ENCODE measurements around the gene MAP7. TPM values are rescaled to one million over a fixed set of nuclear protein-coding genes. Genes with fewer than 3 reads are reported as not detected.
"Not testable (repeated sequence)": the region's sequence is repeated elsewhere in the genome, so short reads cannot be mapped to it uniquely, and the experiment has no call there.

MAP7 gene
- total RNA-seq, 1 donor from 2014 or later: 1.3 TPM

DNA sequence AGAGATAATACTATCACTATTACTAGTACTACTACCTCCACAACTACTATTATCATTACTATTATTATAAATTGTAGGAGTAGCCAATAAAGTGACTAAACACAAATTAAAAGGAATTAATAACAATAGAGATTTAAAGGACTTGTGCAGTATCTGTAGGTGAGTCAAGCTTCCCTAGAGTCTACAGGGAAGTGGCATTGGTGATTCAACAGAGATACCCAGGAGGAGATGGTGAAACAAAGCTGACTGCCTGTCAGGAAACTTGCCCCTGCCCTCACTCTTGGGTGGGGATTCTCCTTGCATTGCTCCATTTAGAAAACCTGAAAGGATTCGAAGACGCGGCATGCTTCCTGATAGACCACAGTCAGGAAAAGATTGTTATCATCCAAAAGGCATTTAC is 237.2 kb downstream of the MAP7 start:
- no peaks in the 10 kb centered on the region for H3K36me3 Mint-ChIP-seq (ENCODE audit: low read depth)
- TF ChIP-seq, protein P1, sequence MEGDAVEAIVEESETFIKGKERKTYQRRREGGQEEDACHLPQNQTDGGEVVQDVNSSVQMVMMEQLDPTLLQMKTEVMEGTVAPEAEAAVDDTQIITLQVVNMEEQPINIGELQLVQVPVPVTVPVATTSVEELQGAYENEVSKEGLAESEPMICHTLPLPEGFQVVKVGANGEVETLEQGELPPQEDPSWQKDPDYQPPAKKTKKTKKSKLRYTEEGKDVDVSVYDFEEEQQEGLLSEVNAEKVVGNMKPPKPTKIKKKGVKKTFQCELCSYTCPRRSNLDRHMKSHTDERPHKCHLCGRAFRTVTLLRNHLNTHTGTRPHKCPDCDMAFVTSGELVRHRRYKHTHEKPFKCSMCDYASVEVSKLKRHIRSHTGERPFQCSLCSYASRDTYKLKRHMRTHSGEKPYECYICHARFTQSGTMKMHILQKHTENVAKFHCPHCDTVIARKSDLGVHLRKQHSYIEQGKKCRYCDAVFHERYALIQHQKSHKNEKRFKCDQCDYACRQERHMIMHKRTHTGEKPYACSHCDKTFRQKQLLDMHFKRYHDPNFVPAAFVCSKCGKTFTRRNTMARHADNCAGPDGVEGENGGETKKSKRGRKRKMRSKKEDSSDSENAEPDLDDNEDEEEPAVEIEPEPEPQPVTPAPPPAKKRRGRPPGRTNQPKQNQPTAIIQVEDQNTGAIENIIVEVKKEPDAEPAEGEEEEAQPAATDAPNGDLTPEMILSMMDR (conservative IDR thresholded peaks at IDR 0.05): no peak
- H3K27me3 Mint-ChIP-seq (ENCODE audit: low read depth): peaks cover 24% of the 10 kb centered on the region
- DNase-seq (ENCODE audit: low read depth, low spot score): no peak
- no peak overlapping the region for H3K27ac Mint-ChIP-seq (ENCODE audit: unreplicated experiment)
- no peak overlapping the region for H3K4me3 Mint-ChIP-seq
- H3K4me1 Mint-ChIP-seq: peaks cover under 1% of the 10 kb centered on the region
- no peaks in the 10 kb centered on the region for H3K9me3 Mint-ChIP-seq

GRCh38 chr6:136309729-136310311 is 240.4 kb downstream of the MAP7 start:
- TF ChIP-seq, protein P1 (conservative IDR thresholded peaks at IDR 0.05): no peak
- Mint-ChIP-seq H3K36me3 (ENCODE audit: low read depth) (no peaks in the 10 kb centered on the region), H3K4me1 (peaks cover 15% of the 10 kb centered on the region), H3K9me3 (no peaks in the 10 kb centered on the region), H3K27ac (ENCODE audit: unreplicated experiment) (no peak overlapping the region), H3K27me3 (ENCODE audit: low read depth) (peaks cover 20% of the 10 kb centered on the region), H3K4me3 (no peak overlapping the region)
- no peak for DNase-seq (ENCODE audit: low read depth, low spot score)

GRCh38 chr6:136309171-136309570 is 241.1 kb downstream of the MAP7 start:
- TF ChIP-seq, protein P1 (conservative IDR thresholded peaks at IDR 0.05): no peak
- Mint-ChIP-seq H3K4me3 (no peak overlapping the region), H3K27me3 (ENCODE audit: low read depth) (peaks cover 15% of the 10 kb centered on the region), H3K27ac (ENCODE audit: unreplicated experiment) (no peak overlapping the region), H3K4me1 (peaks cover 15% of the 10 kb centered on the region), H3K9me3 (no peaks in the 10 kb centered on the region), H3K36me3 (ENCODE audit: low read depth) (no peaks in the 10 kb centered on the region)
- no peak for DNase-seq (ENCODE audit: low read depth, low spot score)

GRCh38 chr6:136308469-136308868 is 241.8 kb downstream of the MAP7 start:
- not testable (repeated sequence) for H3K36me3 Mint-ChIP-seq (ENCODE audit: low read depth); H3K9me3 Mint-ChIP-seq; DNase-seq (ENCODE audit: low read depth, low spot score); H3K4me3 Mint-ChIP-seq; H3K27me3 Mint-ChIP-seq (ENCODE audit: low read depth); H3K27ac Mint-ChIP-seq (ENCODE audit: unreplicated experiment)
- peaks cover 15% of the 10 kb centered on the region for H3K4me1 Mint-ChIP-seq

DNA sequence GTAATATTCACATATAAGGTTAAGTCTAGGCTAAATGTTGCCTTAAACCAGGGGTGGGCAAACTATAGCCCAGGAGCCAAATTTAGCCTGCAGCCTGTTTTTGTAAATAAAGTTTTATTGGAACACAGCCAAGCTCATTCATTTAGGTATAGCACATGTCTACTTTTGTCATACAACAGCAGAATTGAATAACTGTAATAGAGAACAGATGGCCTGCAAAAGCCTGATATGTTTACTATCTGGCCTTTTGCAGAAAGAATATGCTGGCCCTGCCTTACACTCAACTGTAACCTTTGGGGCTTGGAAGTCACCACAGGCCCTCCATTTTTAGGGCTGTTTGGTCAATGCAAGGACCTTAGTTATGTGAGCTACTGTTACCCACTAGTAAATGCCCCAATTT is 242.9 kb downstream of the MAP7 start:
- no peaks in the 10 kb centered on the region for H3K36me3 Mint-ChIP-seq (ENCODE audit: low read depth)
- peaks cover 15% of the 10 kb centered on the region for H3K4me1 Mint-ChIP-seq
- H3K27ac Mint-ChIP-seq (ENCODE audit: unreplicated experiment): no peak overlapping the region
- peaks cover 2% of the 10 kb centered on the region for H3K9me3 Mint-ChIP-seq
- H3K4me3 Mint-ChIP-seq: no peak overlapping the region
- H3K27me3 Mint-ChIP-seq (ENCODE audit: low read depth): peaks cover 4% of the 10 kb centered on the region
- no peak for DNase-seq (ENCODE audit: low read depth, low spot score)
- TF ChIP-seq, protein P1 (conservative IDR thresholded peaks at IDR 0.05): no peak

DNA sequence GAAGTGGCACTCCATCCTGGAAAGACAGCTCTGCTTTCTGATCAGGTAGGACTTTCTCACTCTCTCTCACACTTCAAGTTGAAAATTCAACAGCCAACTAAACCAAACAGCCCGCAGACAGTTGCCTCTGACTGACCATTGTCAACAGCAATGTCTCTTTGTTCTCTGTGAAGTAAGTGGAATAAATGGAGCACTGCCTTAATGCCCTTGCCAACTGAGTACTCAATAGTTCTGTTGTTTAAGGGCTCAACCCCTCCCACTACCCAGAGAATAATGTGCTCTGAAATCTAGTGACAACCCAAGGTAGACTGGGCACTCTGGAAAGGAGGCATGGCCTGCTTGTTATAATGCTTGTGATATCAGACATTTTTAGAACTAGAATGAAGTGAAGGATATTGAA is 243.8 kb downstream of the MAP7 start:
- H3K4me1 Mint-ChIP-seq: peaks cover 15% of the 10 kb centered on the region
- TF ChIP-seq, protein P1 (conservative IDR thresholded peaks at IDR 0.05): no peak
- peaks cover 2% of the 10 kb centered on the region for H3K9me3 Mint-ChIP-seq
- H3K27ac Mint-ChIP-seq (ENCODE audit: unreplicated experiment): no peak overlapping the region
- H3K36me3 Mint-ChIP-seq (ENCODE audit: low read depth): no peaks in the 10 kb centered on the region
- no peaks in the 10 kb centered on the region for H3K27me3 Mint-ChIP-seq (ENCODE audit: low read depth)
- DNase-seq (ENCODE audit: low read depth, low spot score): no peak
- H3K4me3 Mint-ChIP-seq: no peak overlapping the region
